GF-D8 (cell line): Measurements from ENCODE around the gene ARNT2.

Experiments used
- DNase-seq: peaks from one replicate; lab custom pipeline; 2025; lab: John Stamatoyannopoulos, UW

ARNT2 gene

GRCh38 chr15:80514071-80514780 is 110.0 kb downstream of the ARNT2 start:
- DNase-seq = no peak

- no peak for DNase-seq
Measured at GRCh38 chr15:80517290-80517689, 113.1 kb downstream of the ARNT2 start.

- DNase-seq = no peak
Measured at GRCh38 chr15:80518522-80518921, 114.3 kb downstream of the ARNT2 start.

GRCh38 chr15:80523746-80524145 is 119.6 kb downstream of the ARNT2 start:
- no peak for DNase-seq

- DNase-seq = no peak
Measured at GRCh38 chr15:80525853-80526252, 121.7 kb downstream of the ARNT2 start.

DNA sequence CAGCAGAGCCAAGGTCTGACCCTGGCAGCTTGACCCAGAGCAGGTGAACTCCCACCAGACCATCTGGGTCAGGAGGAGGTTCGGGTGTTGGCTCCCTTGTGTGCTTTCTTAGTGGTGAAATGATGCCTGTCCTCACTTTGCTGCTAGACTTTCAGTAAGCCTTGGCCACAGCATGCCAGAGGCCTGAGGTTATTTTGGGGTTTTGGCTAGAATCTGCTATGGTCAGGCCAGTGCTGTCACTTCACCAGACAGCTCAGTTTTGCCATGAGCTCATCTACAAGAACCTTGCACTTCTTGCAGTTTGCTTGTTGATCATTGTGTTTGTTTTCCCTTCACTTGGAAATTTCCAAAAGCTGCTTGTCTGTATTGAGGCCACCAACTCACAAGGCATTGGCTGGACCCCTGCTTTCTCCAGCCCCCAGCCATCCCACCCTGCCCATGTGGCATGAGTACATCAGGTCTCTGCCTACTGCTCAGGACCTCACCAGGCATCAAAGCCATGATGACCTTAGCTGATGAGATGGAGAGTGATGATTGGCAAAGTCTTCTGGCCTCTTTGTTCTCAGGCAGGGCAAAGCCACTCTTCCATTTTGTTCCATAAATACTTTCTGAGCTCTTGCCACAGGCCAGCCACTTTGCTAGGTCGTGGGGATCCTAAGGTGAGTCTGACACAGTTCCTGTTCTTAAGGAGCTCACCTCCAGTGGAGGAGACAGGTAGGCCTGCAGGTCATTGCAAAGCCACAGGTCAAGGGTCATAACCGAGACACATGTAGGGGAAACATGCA is 122.6 kb downstream of the ARNT2 start:
- DNase-seq = no peak

DNA sequence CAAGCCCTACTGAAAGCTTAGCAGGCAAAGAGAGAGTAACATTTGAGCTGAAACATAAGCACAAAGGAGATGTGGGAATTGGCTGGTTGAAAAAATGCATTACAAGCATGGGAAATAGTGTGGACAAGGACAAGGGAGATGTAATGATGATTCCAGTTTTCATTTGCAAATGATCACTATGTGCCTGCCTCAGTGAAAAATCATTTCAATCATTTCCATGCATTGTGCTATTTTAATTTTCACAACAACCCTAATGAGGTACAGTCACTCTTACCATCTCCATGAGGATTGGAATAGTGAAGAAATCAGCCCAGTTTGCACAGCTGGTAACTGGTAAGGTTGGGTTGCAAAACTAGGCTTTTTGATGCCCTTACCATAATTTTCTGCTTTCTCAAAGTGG is 123.2 kb downstream of the ARNT2 start:
- no peak for DNase-seq

- no peak for DNase-seq
Measured at GRCh38 chr15:80527961-80528360, 123.8 kb downstream of the ARNT2 start.

DNA sequence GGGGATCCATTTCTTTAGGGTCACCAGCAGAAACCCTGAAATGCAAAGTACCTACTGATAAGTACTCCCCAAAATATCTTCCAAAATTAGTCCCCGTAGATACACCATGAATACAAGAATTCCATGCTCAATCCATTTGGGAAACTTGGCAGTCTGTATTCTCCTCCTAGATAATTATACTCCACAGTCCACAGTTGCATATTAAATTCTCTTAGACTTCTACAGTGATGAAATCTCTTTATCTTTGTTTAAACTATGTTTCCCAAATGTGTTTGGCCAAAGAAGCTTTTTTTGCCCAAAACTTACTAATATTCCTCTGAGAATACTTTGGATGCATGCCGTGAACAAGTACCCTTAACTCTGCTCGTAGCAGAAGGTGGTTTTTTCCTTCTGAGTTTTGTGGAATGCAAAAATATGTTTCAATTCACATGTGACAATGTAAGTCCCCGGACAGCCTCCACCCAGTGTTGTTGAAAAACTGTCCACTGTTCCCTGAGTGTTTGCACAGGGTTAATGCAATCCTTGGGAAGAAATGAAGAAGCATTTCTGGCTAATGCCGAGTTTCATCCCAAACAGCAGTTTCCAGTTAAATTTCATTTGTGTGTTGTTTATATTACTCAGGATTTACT is 126.7 kb downstream of the ARNT2 start:
- DNase-seq = no peak

GRCh38 chr15:80531388-80531787 is 127.2 kb downstream of the ARNT2 start:
- no peak for DNase-seq

- no peak for DNase-seq
Measured at GRCh38 chr15:80531796-80532195, 127.6 kb downstream of the ARNT2 start.

DNA sequence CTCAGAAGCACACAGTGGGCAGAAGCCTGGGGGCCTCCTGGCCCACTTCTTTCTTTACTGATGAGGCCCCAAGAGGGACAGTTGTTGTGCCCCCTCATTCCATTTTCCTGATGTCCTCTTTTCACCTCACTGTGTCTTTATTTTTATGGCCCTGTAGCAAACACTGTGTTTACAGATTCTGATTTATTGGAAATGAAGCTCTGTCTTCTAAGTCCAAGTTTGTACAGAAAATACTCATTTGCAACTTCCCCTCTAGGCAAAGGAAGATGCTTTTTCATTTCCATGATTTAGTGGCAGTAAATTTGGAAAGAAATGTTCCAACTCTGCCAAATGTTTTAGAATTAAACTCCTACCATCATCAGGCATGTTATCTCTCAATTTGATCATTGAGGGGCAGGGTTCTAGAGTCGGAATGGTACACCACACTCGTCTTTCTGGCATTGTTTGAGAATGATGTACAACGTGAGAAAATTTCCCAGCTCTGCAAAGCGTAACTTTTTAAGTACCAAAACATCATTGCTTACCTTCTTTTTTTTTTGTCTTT is 129.7 kb downstream of the ARNT2 start:
- no peak for DNase-seq

GRCh38 chr15:80536231-80536630 is 132.0 kb downstream of the ARNT2 start:
- no peak for DNase-seq

DNA sequence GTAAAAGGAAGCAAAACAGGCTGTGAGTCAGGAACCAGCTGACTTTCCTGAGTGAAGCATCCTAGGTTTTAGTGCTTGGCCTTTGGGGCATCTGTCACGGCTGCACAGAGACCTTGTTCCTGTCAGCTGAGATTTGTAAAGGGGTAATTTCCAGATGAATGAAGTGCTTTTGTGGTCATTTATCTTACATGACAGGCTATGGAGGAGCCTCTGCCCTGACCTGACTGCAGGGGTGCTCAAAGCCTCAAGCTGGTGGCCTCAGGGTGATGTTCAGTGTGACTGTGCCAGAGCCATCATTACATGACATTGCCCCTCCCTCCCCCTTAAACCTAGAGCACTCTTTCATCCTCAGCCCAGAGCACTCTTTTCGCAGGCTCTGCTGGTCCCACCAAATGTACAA is 132.5 kb downstream of the ARNT2 start:
- no peak for DNase-seq

DNA sequence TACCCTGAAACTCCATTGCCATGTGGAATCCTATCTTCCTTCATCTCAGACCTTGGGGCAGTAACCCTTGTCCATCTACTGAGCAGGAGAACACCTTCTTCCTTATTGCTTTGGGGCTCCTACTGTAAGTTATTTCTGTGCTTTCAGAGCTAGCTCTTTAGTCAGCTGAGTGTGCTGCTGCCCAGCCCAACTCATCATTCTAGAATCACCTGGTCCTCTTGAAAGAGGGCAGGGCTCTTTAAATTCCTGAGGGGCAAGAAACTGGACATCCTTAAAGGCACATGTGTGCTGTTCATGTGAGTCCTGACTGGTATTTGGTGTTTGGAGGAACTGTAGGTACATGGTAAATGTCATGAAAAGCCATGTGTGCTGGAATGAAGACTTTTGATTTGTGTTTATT is 140.9 kb downstream of the ARNT2 start:
- DNase-seq = no peak

GRCh38 chr15:80547264-80547663 is 143.1 kb downstream of the ARNT2 start:
- DNase-seq = no peak

- no peak for DNase-seq
Measured at GRCh38 chr15:80549191-80549590, 145.0 kb downstream of the ARNT2 start.

GRCh38 chr15:80549654-80550053 is 145.5 kb downstream of the ARNT2 start:
- no peak for DNase-seq

- DNase-seq = no peak
Measured at GRCh38 chr15:80550219-80550907, 146.2 kb downstream of the ARNT2 start.

DNA sequence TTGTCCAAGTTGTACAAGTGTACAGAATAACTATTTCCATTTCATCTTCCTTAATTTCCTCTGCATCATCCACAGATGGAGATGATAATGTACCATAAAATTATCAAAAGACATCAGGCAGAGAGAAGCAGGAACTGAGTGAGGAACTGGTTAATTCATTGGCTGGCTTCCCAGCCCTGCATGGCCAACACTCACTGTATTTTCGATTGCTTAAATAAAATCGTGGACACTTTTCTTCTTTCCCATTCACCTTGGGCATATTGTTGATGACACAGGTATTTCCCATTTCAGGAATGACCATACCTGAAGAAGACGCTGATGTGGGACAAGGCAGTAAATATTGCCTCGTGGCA is 146.7 kb downstream of the ARNT2 start:
- no peak for DNase-seq

DNA sequence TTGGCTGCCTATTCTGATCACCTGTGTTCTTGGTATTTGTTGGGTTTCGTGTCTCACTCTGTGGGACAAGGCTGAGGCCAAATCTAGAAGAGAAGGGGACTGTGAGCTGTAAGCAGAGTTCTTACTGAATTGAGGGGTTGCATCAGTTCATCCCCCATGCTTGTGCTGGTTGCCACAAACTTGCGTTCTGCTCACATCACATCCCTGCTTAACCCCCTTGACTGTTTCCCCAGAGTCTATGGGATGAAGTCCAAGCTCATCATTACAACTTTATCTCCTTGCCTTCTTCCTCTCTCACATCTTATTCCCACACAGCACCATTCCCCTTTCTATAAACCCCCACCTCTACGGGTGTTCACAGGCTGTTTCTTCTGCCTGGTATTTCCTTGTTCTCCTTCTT is 147.2 kb downstream of the ARNT2 start:
- DNase-seq = no peak

DNA sequence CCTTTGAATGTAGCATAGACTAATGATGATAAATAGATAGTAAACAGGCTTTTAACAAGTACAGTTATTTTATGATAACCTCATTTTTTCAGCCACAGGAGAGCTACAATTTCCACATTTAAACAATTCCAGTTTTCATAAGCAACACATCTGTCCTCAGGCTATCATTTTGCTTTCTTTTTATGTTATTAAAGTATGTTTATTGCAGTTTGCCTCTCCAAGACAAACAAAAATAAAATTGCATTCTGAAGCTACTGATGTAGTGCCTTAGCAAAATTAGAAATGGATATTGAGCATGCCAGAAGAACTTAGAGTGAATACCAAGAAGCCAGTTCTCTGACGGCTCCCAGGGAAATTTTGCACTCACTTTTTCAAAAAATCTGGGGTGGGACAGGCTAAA is 150.4 kb downstream of the ARNT2 start:
- no peak for DNase-seq
